ENCODE data around the gene ENHO. TPM values are rescaled to one million over a fixed set of nuclear protein-coding genes. Genes with fewer than 3 reads are reported as not detected.

The ENHO gene
- total RNA-seq = 10 to 100 TPM; 32.7 to 63.9 TPM
- polyA plus RNA-seq (ENCODE audit: insufficient read length in 2 of 2) = 100 to 1,000 TPM; 193 to 219 TPM
- long read RNA-seq, donor 1, transcript ENHO-201 (2 exons, 1,082 nt) = major isoform, 142 of 142 reads
- long read RNA-seq, donor 1, partial matches to known transcripts = 0 of 142 reads
- long read RNA-seq, donor 1, other reads (novel, unspliced or antisense) = 0 of 142 reads
- long read RNA-seq, donor 2, transcript ENHO-201 (2 exons, 1,082 nt) = major isoform, 97 of 97 reads
- long read RNA-seq, donor 2, partial matches to known transcripts = 0 of 97 reads
- long read RNA-seq, donor 2, other reads (novel, unspliced or antisense) = 0 of 97 reads
- long read RNA-seq, donor 3, transcript ENHO-201 (2 exons, 1,082 nt) = major isoform, 87 of 87 reads
- long read RNA-seq, donor 3, partial matches to known transcripts = 0 of 87 reads
- long read RNA-seq, donor 3, other reads (novel, unspliced or antisense) = 0 of 87 reads
- long read RNA-seq, donor 4, partial matches to known transcripts = 0 of 2 reads
- long read RNA-seq, donor 4, other reads (novel, unspliced or antisense) = 0 of 2 reads

- Histone ChIP-seq H3K9me3 (ENCODE audit: control insufficient read depth, insufficient read depth, low read length) (no peaks in the 10 kb centered on the region), H3K4me3 (ENCODE audit: low read depth, low read length) (peak within 1 kb of the TSS; percentile 66), H3K4me1 (ENCODE audit: control insufficient read depth, insufficient read depth, low read length) (peaks cover 44% of the 10 kb centered on the region), H3K27ac (ENCODE audit: low read depth, low read length) (peak within 1 kb of the TSS; percentile 79), H3K27me3 (ENCODE audit: control insufficient read depth, insufficient read depth, low read length) (peaks cover 2% of the 10 kb centered on the region), H3K36me3 (ENCODE audit: control insufficient read depth, insufficient read depth, low read length) (peaks cover 12% of the 10 kb centered on the region)
- WGBS (ENCODE audit: insufficient coverage) = 4% methylated on average over 54 of the region's 63 CpGs
- peak in 5 of 6 donors; percentile 79 to 98 (median 90) for DNase-seq (ENCODE audit: low read depth in 4 of 6, low spot score in 6 of 6)
Observed at GRCh38 chr9:34522971-34523797, at the start of gene ENHO. TSS of gene ENHO (minus strand) at chr9:34522990. CDS start at chr9:34521695, 1,295 bp downstream.

GRCh38 chr9:34572092-34572491 is 49.3 kb upstream of the ENHO start:
- Histone ChIP-seq H3K27me3 (ENCODE audit: control insufficient read depth, insufficient read depth, low read length) (no peaks in the 10 kb centered on the region), H3K4me3 (ENCODE audit: low read depth, low read length) (no peak overlapping the region), H3K27ac (ENCODE audit: low read depth, low read length) (peak overlapping the region; percentile 25), H3K9me3 (ENCODE audit: control insufficient read depth, insufficient read depth, low read length) (no peaks in the 10 kb centered on the region), H3K36me3 (ENCODE audit: control insufficient read depth, insufficient read depth, low read length) (peaks cover 48% of the 10 kb centered on the region), H3K4me1 (ENCODE audit: control insufficient read depth, insufficient read depth, low read length) (peaks cover 70% of the 10 kb centered on the region)
- no peak for DNase-seq (ENCODE audit: low read depth in 4 of 6, low spot score in 6 of 6)

- WGBS (ENCODE audit: insufficient coverage) = 26% methylated on average over 5 of the region's 12 CpGs
- H3K9me3 ChIP-seq (ENCODE audit: control insufficient read depth, insufficient read depth, low read length) = no peaks in the 10 kb centered on the region
- DNase-seq (ENCODE audit: low read depth in 4 of 6, low spot score in 6 of 6) = peak in 2 of 6 donors; percentile 68 to 70
- no peak overlapping the region for H3K4me3 ChIP-seq (ENCODE audit: low read depth, low read length)
- peaks cover 47% of the 10 kb centered on the region for H3K36me3 ChIP-seq (ENCODE audit: control insufficient read depth, insufficient read depth, low read length)
- H3K27me3 ChIP-seq (ENCODE audit: control insufficient read depth, insufficient read depth, low read length) = no peaks in the 10 kb centered on the region
- peaks cover 66% of the 10 kb centered on the region for H3K4me1 ChIP-seq (ENCODE audit: control insufficient read depth, insufficient read depth, low read length)
- peak overlapping the region; percentile 70 for H3K27ac ChIP-seq (ENCODE audit: low read depth, low read length)
Observed at GRCh38 chr9:34571481-34571810, 48.7 kb upstream of the ENHO start.

GRCh38 chr9:34570809-34571480 is 48.2 kb upstream of the ENHO start:
- H3K4me3 ChIP-seq (ENCODE audit: low read depth, low read length) = no peak overlapping the region
- no peaks in the 10 kb centered on the region for H3K27me3 ChIP-seq (ENCODE audit: control insufficient read depth, insufficient read depth, low read length)
- peaks cover 49% of the 10 kb centered on the region for H3K36me3 ChIP-seq (ENCODE audit: control insufficient read depth, insufficient read depth, low read length)
- no peak for DNase-seq (ENCODE audit: low read depth in 4 of 6, low spot score in 6 of 6)
- H3K4me1 ChIP-seq (ENCODE audit: control insufficient read depth, insufficient read depth, low read length) = peaks cover 66% of the 10 kb centered on the region
- 54% methylated on average over 4 of the region's 7 CpGs for WGBS (ENCODE audit: insufficient coverage)
- H3K9me3 ChIP-seq (ENCODE audit: control insufficient read depth, insufficient read depth, low read length) = no peaks in the 10 kb centered on the region
- H3K27ac ChIP-seq (ENCODE audit: low read depth, low read length) = peak overlapping the region; percentile 70

- Histone ChIP-seq H3K27me3 (ENCODE audit: control insufficient read depth, insufficient read depth, low read length) (no peaks in the 10 kb centered on the region), H3K9me3 (ENCODE audit: control insufficient read depth, insufficient read depth, low read length) (no peaks in the 10 kb centered on the region), H3K36me3 (ENCODE audit: control insufficient read depth, insufficient read depth, low read length) (peaks cover 52% of the 10 kb centered on the region), H3K4me1 (ENCODE audit: control insufficient read depth, insufficient read depth, low read length) (peaks cover 63% of the 10 kb centered on the region), H3K4me3 (ENCODE audit: low read depth, low read length) (no peak overlapping the region), H3K27ac (ENCODE audit: low read depth, low read length) (peak overlapping the region; percentile 70)
- peak in 2 of 6 donors; percentile 65 to 94 for DNase-seq (ENCODE audit: low read depth in 4 of 6, low spot score in 6 of 6)
- WGBS (ENCODE audit: insufficient coverage) = 27% methylated on average over 11 of the region's 11 CpGs
Observed at GRCh38 chr9:34570376-34570775, 47.6 kb upstream of the ENHO start.

GRCh38 chr9:34568774-34569173 is 46.0 kb upstream of the ENHO start:
- Histone ChIP-seq H3K36me3 (ENCODE audit: control insufficient read depth, insufficient read depth, low read length) (peaks cover 53% of the 10 kb centered on the region), H3K4me3 (ENCODE audit: low read depth, low read length) (no peak overlapping the region), H3K27ac (ENCODE audit: low read depth, low read length) (no peak overlapping the region), H3K27me3 (ENCODE audit: control insufficient read depth, insufficient read depth, low read length) (no peaks in the 10 kb centered on the region), H3K4me1 (ENCODE audit: control insufficient read depth, insufficient read depth, low read length) (peaks cover 49% of the 10 kb centered on the region), H3K9me3 (ENCODE audit: control insufficient read depth, insufficient read depth, low read length) (no peaks in the 10 kb centered on the region)
- 44% methylated on average over 10 of the region's 12 CpGs for WGBS (ENCODE audit: insufficient coverage)
- DNase-seq (ENCODE audit: low read depth in 4 of 6, low spot score in 6 of 6) = peak in 1 of 6 donors; percentile 37

- H3K36me3 ChIP-seq (ENCODE audit: control insufficient read depth, insufficient read depth, low read length) = peaks cover 53% of the 10 kb centered on the region
- H3K27me3 ChIP-seq (ENCODE audit: control insufficient read depth, insufficient read depth, low read length) = no peaks in the 10 kb centered on the region
- no peak for DNase-seq (ENCODE audit: low read depth in 4 of 6, low spot score in 6 of 6)
- H3K4me3 ChIP-seq (ENCODE audit: low read depth, low read length) = no peak overlapping the region
- no peak overlapping the region for H3K27ac ChIP-seq (ENCODE audit: low read depth, low read length)
- H3K4me1 ChIP-seq (ENCODE audit: control insufficient read depth, insufficient read depth, low read length) = peaks cover 46% of the 10 kb centered on the region
- WGBS (ENCODE audit: insufficient coverage) = 77% methylated on average over 1 of the region's 7 CpGs
- no peaks in the 10 kb centered on the region for H3K9me3 ChIP-seq (ENCODE audit: control insufficient read depth, insufficient read depth, low read length)
Observed at GRCh38 chr9:34568133-34568532, 45.3 kb upstream of the ENHO start.

GRCh38 chr9:34566972-34567371 is 44.2 kb upstream of the ENHO start:
- H3K36me3 ChIP-seq (ENCODE audit: control insufficient read depth, insufficient read depth, low read length) = peaks cover 64% of the 10 kb centered on the region
- H3K27me3 ChIP-seq (ENCODE audit: control insufficient read depth, insufficient read depth, low read length) = no peaks in the 10 kb centered on the region
- H3K4me3 ChIP-seq (ENCODE audit: low read depth, low read length) = no peak overlapping the region
- peak in 1 of 6 donors; percentile 52 for DNase-seq (ENCODE audit: low read depth in 4 of 6, low spot score in 6 of 6)
- H3K9me3 ChIP-seq (ENCODE audit: control insufficient read depth, insufficient read depth, low read length) = no peaks in the 10 kb centered on the region
- 53% methylated on average over 6 of the region's 6 CpGs for WGBS (ENCODE audit: insufficient coverage)
- peaks cover 41% of the 10 kb centered on the region for H3K4me1 ChIP-seq (ENCODE audit: control insufficient read depth, insufficient read depth, low read length)
- no peak overlapping the region for H3K27ac ChIP-seq (ENCODE audit: low read depth, low read length)

- peaks cover 65% of the 10 kb centered on the region for H3K36me3 ChIP-seq (ENCODE audit: control insufficient read depth, insufficient read depth, low read length)
- peaks cover 35% of the 10 kb centered on the region for H3K4me1 ChIP-seq (ENCODE audit: control insufficient read depth, insufficient read depth, low read length)
- no peak for DNase-seq (ENCODE audit: low read depth in 4 of 6, low spot score in 6 of 6)
- 62% methylated on average over 8 of the region's 8 CpGs for WGBS (ENCODE audit: insufficient coverage)
- no peak overlapping the region for H3K27ac ChIP-seq (ENCODE audit: low read depth, low read length)
- no peak overlapping the region for H3K4me3 ChIP-seq (ENCODE audit: low read depth, low read length)
- H3K27me3 ChIP-seq (ENCODE audit: control insufficient read depth, insufficient read depth, low read length) = no peaks in the 10 kb centered on the region
- H3K9me3 ChIP-seq (ENCODE audit: control insufficient read depth, insufficient read depth, low read length) = no peaks in the 10 kb centered on the region
Observed at GRCh38 chr9:34566322-34566721, 43.5 kb upstream of the ENHO start.

Measured in spinal cord (tissue), 10 donors.